ENCODE measurements around the gene VEGFC. TPM values are rescaled to one million over a fixed set of nuclear protein-coding genes. Genes with fewer than 3 reads are reported as not detected.

Gene VEGFC
- total and polyA plus RNA-seq, 10 of the 15 experiments (the other 5 are each of a cell fraction or from before 2014, with no cell fraction given): 0.03 to 0.04 TPM; not detected in 8

DNA sequence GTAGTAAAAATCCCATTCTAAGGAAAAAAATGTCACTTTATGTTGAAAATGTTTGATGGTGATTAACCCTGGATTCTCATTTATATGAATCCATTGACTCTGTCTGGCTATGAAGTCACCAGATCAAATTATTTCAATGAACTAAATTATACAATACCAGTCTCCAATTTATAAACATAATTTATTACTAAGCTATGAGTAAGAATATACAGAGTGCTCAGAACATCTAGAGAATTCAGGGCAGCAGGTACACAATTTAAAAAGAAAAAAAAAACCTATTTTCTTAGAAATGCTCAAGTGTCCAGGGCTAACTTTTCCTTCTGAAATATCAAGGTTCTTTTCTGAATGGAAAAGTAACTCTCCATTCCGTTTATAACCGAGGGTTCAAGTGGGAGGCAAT is 48.6 kb downstream of the VEGFC start:
- RAD21 ChIA-PET (ENCODE audit: unreplicated experiment): no interaction called here
- TF ChIP-seq ZNF592 (IDR thresholded peaks at IDR 0.05): no peak
- no peak for TF ChIP-seq PAX5 (IDR thresholded peaks at IDR 0.05; ENCODE audit: borderline replicate concordance, low read depth, low read length)
- no peak for TF ChIP-seq ASH2L (IDR thresholded peaks at IDR 0.05; ENCODE audit: borderline replicate concordance, low read depth)
- no peak for TF ChIP-seq KAT2A (conservative IDR thresholded peaks at IDR 0.05; ENCODE audit: control insufficient read depth, low read depth, low read length)
- TF ChIP-seq, protein P1, sequence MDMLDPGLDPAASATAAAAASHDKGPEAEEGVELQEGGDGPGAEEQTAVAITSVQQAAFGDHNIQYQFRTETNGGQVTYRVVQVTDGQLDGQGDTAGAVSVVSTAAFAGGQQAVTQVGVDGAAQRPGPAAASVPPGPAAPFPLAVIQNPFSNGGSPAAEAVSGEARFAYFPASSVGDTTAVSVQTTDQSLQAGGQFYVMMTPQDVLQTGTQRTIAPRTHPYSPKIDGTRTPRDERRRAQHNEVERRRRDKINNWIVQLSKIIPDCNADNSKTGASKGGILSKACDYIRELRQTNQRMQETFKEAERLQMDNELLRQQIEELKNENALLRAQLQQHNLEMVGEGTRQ (IDR thresholded peaks at IDR 0.05; ENCODE audit: borderline replicate concordance, low read depth, low read length): no peak
- no peak for TF ChIP-seq MTA3 (IDR thresholded peaks at IDR 0.05; ENCODE audit: borderline replicate concordance, low read length)
- TF ChIP-seq PBX3 (IDR thresholded peaks at IDR 0.05; ENCODE audit: insufficient replicate concordance, low read depth, low read length): no peak
- no peak for TF ChIP-seq CBX3 (IDR thresholded peaks at IDR 0.05; ENCODE audit: borderline replicate concordance, low read depth)
- no peak for TF ChIP-seq REST (IDR thresholded peaks at IDR 0.05; ENCODE audit: low read depth, low read length)
- TF ChIP-seq HSF1 (IDR thresholded peaks at IDR 0.05; ENCODE audit: low read depth, low read length): no peak
- TF ChIP-seq EGR1 (IDR thresholded peaks at IDR 0.05; ENCODE audit: borderline replicate concordance in 1 of 2, low read depth in 2 of 2, low read length in 2 of 2): no peak
- TF ChIP-seq ZNF384 (IDR thresholded peaks at IDR 0.05; ENCODE audit: borderline replicate concordance, low read depth, low read length): no peak
- TF ChIP-seq RCOR1 (conservative IDR thresholded peaks at IDR 0.05; ENCODE audit: low read depth, low read length): no peak

More for the DNA sequence above, 48.6 kb downstream of the VEGFC start:
- WGBS (ENCODE audit: insufficient coverage, insufficient replicate concordance, low lambda C conversion rate, missing lambda C conversion rate): 71% methylated on average over 2 of the region's 2 CpGs
- no peak overlapping the region for H2AFZ ChIP-seq (ENCODE audit: control insufficient read depth, low read depth, low read length)
- no peaks in the 10 kb centered on the region for H3K27me3 ChIP-seq (replicated peaks in 1 of 2; ENCODE audit: control insufficient read depth in 2 of 2, insufficient read depth in 2 of 2, low read length in 1 of 2)
- in situ Hi-C loops (cut with MboI): no loop called here
- DNase-seq (ENCODE audit: low read depth, low spot score): no peak
- H3K36me3 ChIP-seq (ENCODE audit: control insufficient read depth in 2 of 2, insufficient read depth in 2 of 2, low read length in 1 of 2): no peaks in the 10 kb centered on the region
- H3K4me1 ChIP-seq (ENCODE audit: control insufficient read depth, insufficient read depth, low read length): no peaks in the 10 kb centered on the region
- H4K20me1 ChIP-seq (ENCODE audit: control insufficient read depth, insufficient read depth): no peaks in the 10 kb centered on the region
- no peak overlapping the region for H3K4me3 ChIP-seq
- no peaks in the 10 kb centered on the region for H3K79me2 ChIP-seq (ENCODE audit: control insufficient read depth, insufficient read depth, low read length)
- H3K4me2 ChIP-seq (ENCODE audit: control insufficient read depth, insufficient read depth): no peak overlapping the region
- intact Hi-C loops (cut with micrococcal nuclease; ENCODE audit: unreplicated experiment): no loop called here
- BruUV-seq (replicated peaks): no TSS peak
- POLR2A ChIA-PET: no interaction called here
- SMC1A ChIA-PET (ENCODE audit: uncharacterized antibody, unreplicated experiment): no interaction called here
- H3K9me3 ChIP-seq (replicated peaks; ENCODE audit: control insufficient read depth, insufficient read depth, low read length): no peaks in the 10 kb centered on the region
- H3K9ac ChIP-seq (ENCODE audit: control insufficient read depth, insufficient read depth, low read length): no peak overlapping the region
- no peak for FAIRE-seq
- CTCF ChIA-PET: no interaction called here
- ATAC-seq: no peak
- H3K27ac ChIP-seq (ENCODE audit: control insufficient read depth, insufficient read depth): no peak overlapping the region
